OCI-LY3 (cell line): ENCODE results near the gene DNMT3B.

Source experiments
- H2AFZ ChIP-seq: fragments of 200-600, 300-600 bp; shearing (Covaris generic); 2 replicates; pipeline ENCODE4 v1.6.0; 2014; ENCODE audit warnings: antibody characterized with exemption, low read depth, low read length
- H3K27ac ChIP-seq: fragments of 200-600, 300-600 bp; sonication (generic); 2 replicates; pipeline ENCODE4 v1.5.1; 2014; ENCODE audit warnings: mild to moderate bottlenecking, low read length, moderate library complexity, mixed read lengths
- H3K27me3 ChIP-seq: fragments of 200-600, 300-600 bp; sonication (generic); 2 replicates; pipeline ENCODE4 v1.6.1; 2014; ENCODE audit warnings: low read depth, low read length, mixed read lengths
- H3K36me3 ChIP-seq: fragments of 200-600, 300-600 bp; sonication (generic); replicated peaks from 2 replicates; pipeline ENCODE3; 2014; ENCODE audit warnings: low read depth, low read length, mixed read lengths
- H3K4me1 ChIP-seq: fragments of 300-600, 200-600 bp; sonication (generic); 2 replicates; pipeline ENCODE4 v1.6.1; 2014; ENCODE audit warnings: low read length, mixed read lengths
- H3K4me2 ChIP-seq: fragments of 200-600, 300-600 bp; sonication (generic); 2 replicates; pipeline ENCODE4 v1.6.1; 2014; ENCODE audit warnings: low read length, mixed read lengths
- H3K4me3 ChIP-seq: fragments of 300-600, 200-600 bp; sonication (generic); 2 replicates; pipeline ENCODE4 v1.5.1; 2014; ENCODE audit warnings: antibody characterized with exemption, mild to moderate bottlenecking, low read length, moderate library complexity
- H3K79me2 ChIP-seq: fragments of 300-600, 200-600 bp; shearing (Covaris generic); 2 replicates; pipeline ENCODE4 v1.6.1; 2014; ENCODE audit warnings: mild to moderate bottlenecking, low read length, mixed read lengths
- H3K9ac ChIP-seq: fragments of 300-600, 200-600 bp; shearing (Covaris generic); 2 replicates; pipeline ENCODE4 v1.6.0; 2014; ENCODE audit warnings: mild to moderate bottlenecking, low read length, moderate library complexity
- H3K9me3 ChIP-seq: fragments of 200-600, 300-600 bp; shearing (Covaris generic); 2 replicates; pipeline ENCODE4 v1.6.1; 2014; ENCODE audit warnings: low read length, mixed read lengths; ENCODE audit not compliant: insufficient read depth
- H4K20me1 ChIP-seq: fragments of 200-600, 300-600 bp; sonication (generic); 2 replicates; pipeline ENCODE4 v1.6.1; 2016; ENCODE audit warnings: low read length, mixed read lengths; ENCODE audit not compliant: insufficient read depth
- EZH2phosphoT487 ChIP-seq: fragments of 200-600 bp; shearing (Covaris generic); IDR thresholded peaks from 2 replicates; pipeline ENCODE4 v1.6.1; 2018; ENCODE audit warnings: antibody characterized with exemption, mixed run types, low read depth
- TF ChIP-seq, protein P1 (sequence below): fragments of 200-600, 300-600 bp; sonication (generic); IDR thresholded peaks from 2 replicates; pipeline ENCODE4 v1.5.1; 2014; ENCODE audit warnings: antibody characterized with exemption, low read length, low read depth

DNMT3B gene

GRCh38 chr20:32846852-32847251 lies 84.7 kb downstream of the DNMT3B start:
- Histone ChIP-seq H3K79me2 (peaks cover 40% of the 10 kb centered on the region), H2AFZ (no peak overlapping the region), H3K9ac (no peak overlapping the region)

GRCh38 chr20:32847964-32848363 lies 85.8 kb downstream of the DNMT3B start:
- Histone ChIP-seq H4K20me1 (peaks cover 19% of the 10 kb centered on the region), H3K9me3 (no peaks in the 10 kb centered on the region), H3K4me2 (no peak overlapping the region), H3K27me3 (no peaks in the 10 kb centered on the region), H3K27ac (no peak overlapping the region), H3K9ac (no peak overlapping the region), H2AFZ (no peak overlapping the region), H3K4me1 (no peaks in the 10 kb centered on the region), H3K79me2 (peaks cover 32% of the 10 kb centered on the region), H3K4me3 (no peak overlapping the region), H3K36me3 (peaks cover 56% of the 10 kb centered on the region)
- no peak for TF ChIP-seq EZH2phosphoT487
- TF ChIP-seq, protein P1, sequence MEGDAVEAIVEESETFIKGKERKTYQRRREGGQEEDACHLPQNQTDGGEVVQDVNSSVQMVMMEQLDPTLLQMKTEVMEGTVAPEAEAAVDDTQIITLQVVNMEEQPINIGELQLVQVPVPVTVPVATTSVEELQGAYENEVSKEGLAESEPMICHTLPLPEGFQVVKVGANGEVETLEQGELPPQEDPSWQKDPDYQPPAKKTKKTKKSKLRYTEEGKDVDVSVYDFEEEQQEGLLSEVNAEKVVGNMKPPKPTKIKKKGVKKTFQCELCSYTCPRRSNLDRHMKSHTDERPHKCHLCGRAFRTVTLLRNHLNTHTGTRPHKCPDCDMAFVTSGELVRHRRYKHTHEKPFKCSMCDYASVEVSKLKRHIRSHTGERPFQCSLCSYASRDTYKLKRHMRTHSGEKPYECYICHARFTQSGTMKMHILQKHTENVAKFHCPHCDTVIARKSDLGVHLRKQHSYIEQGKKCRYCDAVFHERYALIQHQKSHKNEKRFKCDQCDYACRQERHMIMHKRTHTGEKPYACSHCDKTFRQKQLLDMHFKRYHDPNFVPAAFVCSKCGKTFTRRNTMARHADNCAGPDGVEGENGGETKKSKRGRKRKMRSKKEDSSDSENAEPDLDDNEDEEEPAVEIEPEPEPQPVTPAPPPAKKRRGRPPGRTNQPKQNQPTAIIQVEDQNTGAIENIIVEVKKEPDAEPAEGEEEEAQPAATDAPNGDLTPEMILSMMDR, result no peak

More at GRCh38 chr20:32846852-32847251, 84.7 kb downstream of the DNMT3B start:
- Histone ChIP-seq H3K9me3 (no peaks in the 10 kb centered on the region), H3K4me3 (no peak overlapping the region), H3K4me1 (no peaks in the 10 kb centered on the region), H4K20me1 (peaks cover 25% of the 10 kb centered on the region), H3K27me3 (no peaks in the 10 kb centered on the region), H3K27ac (no peak overlapping the region), H3K36me3 (peaks cover 55% of the 10 kb centered on the region), H3K4me2 (no peak overlapping the region)
- no peak for TF ChIP-seq EZH2phosphoT487
- TF ChIP-seq, protein P1, result no peak

- no peak for TF ChIP-seq EZH2phosphoT487
- TF ChIP-seq, protein P1, result no peak
- Histone ChIP-seq H4K20me1 (peaks cover 19% of the 10 kb centered on the region), H3K4me2 (no peak overlapping the region), H3K79me2 (peaks cover 23% of the 10 kb centered on the region), H3K27ac (no peak overlapping the region), H3K9ac (no peak overlapping the region), H3K9me3 (no peaks in the 10 kb centered on the region), H3K27me3 (no peaks in the 10 kb centered on the region), H3K4me1 (no peaks in the 10 kb centered on the region), H3K36me3 (peaks cover 54% of the 10 kb centered on the region), H3K4me3 (no peak overlapping the region), H2AFZ (no peak overlapping the region)
Observed at GRCh38 chr20:32848846-32849245, 86.7 kb downstream of the DNMT3B start.

GRCh38 chr20:32849577-32849976 lies 87.4 kb downstream of the DNMT3B start:
- Histone ChIP-seq H3K27me3 (no peaks in the 10 kb centered on the region), H3K27ac (no peak overlapping the region), H3K4me3 (no peak overlapping the region), H3K9ac (no peak overlapping the region), H4K20me1 (peaks cover 19% of the 10 kb centered on the region), H3K79me2 (peaks cover 17% of the 10 kb centered on the region), H3K36me3 (peaks cover 53% of the 10 kb centered on the region), H3K4me2 (no peak overlapping the region), H3K9me3 (no peaks in the 10 kb centered on the region), H2AFZ (no peak overlapping the region), H3K4me1 (no peaks in the 10 kb centered on the region)
- TF ChIP-seq, protein P1, result no peak
- no peak for TF ChIP-seq EZH2phosphoT487
